DMS 273 treated with DMSO at 0.1 percent for 48 hours (cell line): ENCODE results near the gene PLCB3.

Experiments
- DNase-seq: peaks from one replicate; lab custom pipeline; 2025; lab: John Stamatoyannopoulos, UW

PLCB3 gene

DNA sequence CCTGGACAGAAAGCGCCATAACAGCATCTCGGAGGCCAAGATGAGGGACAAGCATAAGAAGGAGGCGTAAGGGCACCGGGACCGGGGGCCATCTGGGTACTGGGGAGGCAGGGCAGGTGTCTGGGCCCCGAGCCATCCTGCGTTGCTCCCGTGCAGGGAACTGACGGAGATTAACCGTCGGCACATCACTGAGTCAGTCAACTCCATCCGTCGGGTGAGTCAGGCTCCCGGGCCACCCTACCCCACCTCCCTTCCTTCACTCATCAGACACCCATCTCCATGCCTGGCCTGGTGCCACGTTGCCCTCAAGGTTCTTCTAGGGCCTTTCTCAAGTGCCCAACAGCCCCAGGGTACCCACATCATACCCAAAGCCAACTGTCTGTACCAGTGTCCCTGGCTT, 15.0 kb downstream of the PLCB3 start:
- DNase-seq, result no peak

DNA sequence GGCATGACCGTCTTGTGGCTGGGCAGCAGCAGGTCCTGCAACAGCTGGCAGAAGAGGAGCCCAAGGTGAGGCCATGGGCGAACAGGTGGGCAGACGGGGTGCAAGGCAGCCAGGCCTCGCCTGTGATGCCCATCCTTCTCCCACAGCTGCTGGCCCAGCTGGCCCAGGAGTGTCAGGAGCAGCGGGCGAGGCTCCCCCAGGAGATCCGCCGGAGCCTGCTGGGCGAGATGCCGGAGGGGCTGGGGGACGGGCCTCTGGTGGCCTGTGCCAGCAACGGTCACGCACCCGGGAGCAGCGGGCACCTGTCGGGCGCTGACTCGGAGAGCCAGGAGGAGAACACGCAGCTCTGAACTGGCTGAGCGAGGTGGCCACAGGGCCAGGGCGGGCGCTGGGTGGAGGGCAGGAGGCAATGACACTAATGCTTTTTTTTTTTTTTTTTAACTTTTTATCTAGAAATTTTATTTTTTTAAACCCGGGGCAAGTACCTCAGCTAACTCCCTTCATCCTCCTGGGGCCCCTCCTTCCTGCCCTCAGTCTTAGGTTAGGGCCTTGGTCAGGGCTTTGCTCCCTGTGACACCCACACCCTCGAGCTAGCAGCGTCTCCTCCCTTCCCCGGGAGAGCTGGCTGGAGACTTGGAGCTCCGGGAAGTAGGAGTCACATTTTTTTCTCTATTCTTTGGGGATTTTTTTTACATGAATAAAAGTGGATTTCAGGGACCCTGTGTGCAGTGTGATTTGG, 16.0 kb downstream of the PLCB3 start:
- no peak for DNase-seq

GRCh38 chr11:64268025-64268892, 16.9 kb downstream of the PLCB3 start:
- peak; percentile 68 for DNase-seq

DNA sequence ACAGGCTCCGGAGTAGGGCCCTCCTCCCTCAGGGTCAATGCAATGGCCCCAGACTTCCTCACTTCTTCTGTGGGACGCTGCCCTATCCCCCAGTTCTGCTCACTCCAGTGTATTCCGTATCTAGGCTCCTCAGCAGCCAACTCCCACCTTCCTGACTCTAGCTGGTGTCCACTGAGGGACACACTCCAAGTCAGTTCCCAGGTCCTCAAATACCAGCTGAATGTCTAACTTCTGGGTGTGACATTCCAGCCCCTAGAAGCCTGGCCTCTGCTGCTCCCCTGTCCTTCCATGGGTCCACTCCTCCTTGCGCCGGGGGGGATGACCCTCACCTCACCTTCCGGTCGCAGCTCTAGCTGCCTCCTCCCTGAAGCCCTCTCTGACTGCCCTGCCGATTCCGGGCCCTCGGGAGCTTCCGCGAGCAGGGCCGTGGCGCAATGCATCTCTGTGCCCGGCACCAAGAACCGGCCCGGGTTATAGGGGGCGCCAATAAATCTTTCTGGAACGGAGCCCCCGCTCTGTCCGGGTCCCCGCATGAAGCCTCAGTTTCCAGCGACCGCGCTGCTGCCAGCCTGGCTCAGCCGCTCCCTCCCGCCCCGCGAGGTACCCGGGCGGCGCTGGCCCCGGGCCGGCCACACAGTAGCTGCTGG, 17.7 kb downstream of the PLCB3 start:
- no peak for DNase-seq

DNA sequence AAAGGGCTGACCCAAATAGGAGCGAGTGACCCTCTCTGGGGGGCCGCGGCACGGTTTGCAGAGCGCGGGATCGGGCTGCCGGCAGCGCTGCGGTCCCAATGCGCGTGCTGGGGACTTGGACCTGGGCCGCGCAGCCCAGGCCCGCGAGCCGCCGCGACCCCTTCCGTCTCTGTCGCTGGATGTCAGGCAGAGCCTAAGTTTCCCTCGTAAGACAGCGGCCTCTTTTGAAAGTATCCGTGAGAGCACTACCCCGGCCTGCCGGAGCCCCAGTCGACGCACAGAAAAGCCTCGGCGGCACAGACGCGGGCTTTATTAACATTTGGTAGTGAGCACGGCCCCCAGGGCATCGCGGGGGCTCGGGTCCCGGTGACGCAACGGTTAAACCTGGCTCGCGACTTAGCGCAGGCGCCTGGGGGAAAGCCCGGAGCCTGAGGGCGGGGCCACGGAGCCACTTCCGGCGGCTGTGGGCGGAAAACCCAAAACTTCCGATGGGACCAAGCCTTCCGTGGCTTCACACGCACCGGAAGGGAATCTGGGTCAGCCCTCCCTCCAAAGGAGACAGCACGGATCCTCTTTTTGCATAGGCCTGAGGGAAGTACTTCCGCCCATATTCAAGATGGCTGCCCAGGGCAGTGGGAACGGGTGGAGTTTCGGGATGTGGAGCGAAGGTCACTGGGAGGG, 18.4 kb downstream of the PLCB3 start:
- peak; percentile 95 for DNase-seq

DNA sequence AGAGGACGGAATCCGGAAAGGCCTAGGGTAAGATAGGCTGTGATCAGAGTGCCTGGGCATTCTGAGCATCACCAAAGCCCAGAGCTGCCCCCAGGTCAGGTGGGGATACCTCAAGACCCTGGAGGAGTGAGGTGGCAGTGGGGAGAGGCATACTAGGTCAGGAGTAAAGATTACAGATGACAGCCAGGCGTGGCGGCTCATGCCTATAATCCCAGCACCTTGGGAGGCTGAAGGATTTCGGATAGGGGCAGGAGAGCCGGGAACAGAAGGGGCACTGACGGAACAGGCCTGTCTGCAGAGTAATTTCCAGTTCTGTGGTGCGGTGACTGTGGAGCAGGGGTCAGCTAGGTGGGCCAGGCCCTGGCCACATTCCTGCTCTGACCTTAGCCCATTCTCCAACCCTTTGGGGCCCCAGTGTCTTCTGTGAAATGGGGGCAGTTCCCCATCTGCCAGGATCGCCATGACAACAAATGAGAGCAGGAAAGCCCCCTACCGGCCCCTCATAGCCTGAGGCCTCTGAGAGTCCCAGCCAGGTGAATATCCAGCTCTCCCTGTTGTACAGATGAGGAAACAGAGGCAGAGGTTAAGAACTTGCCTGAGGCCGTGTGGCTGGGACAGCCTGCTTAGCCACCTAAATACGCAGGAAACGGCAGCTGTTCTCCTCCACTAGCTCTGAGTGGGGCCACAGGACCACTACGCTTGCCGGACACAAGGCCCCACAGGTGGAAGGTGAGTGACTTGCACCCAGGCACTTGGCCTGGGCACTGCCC, 23.9 kb downstream of the PLCB3 start:
- DNase-seq, result no peak

DNA sequence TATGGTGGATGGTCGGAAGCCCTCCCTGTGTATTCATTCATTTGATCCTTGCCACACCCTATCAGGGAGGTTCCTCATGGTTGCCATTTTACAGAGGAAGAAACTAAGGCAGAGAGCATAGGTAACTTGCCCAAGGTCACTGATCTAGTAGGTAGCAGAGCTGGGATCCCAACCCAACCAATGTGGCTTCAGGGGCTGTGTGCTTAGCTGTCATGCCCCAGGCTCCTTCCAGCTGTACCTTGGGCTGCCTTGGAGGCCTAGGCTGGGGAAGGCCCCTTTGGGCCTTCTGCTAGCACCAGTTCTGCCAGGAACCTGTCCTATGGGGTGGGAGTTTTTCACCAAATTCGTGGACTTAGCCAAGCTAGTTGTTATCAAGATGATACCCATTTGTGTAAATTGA, 24.5 kb downstream of the PLCB3 start:
- no peak for DNase-seq

DNA sequence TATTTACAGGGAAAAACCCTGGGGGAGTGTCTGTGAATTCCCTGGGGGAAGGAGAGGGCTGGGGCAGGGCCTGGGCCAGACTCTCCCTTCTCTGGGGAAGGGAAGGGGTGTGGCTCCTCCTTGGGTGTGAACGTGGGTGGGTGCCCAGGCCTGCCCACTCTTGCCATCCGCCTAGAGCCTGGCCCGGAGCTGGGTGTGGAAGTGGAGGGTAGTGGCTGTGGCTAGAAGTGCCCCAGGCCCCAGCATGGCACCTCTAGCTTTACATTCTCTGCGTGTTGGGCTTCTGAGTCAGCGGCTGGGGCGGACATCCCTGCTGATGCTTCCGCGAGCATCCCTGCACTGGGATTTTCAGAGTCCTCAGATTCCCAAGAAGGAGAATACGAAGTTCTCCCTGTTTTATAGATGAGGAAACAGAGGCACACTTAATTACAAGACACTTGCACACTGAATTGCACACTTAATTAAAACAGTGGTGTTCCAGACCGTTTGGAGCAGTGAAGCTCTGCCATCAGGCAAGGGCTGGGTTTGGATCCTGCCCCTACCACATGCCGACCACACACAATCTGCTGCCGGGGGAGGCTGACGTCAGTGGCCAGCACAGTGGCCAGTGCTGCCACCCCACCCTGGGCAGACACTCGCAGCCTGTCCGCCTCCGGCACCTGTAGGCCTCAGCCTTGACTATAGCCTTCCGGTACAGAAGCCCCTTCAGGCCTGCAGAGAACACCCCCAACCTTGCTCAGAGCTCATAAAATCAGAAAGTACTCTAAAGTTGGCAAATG, 25.5 kb downstream of the PLCB3 start:
- no peak for DNase-seq

DNA sequence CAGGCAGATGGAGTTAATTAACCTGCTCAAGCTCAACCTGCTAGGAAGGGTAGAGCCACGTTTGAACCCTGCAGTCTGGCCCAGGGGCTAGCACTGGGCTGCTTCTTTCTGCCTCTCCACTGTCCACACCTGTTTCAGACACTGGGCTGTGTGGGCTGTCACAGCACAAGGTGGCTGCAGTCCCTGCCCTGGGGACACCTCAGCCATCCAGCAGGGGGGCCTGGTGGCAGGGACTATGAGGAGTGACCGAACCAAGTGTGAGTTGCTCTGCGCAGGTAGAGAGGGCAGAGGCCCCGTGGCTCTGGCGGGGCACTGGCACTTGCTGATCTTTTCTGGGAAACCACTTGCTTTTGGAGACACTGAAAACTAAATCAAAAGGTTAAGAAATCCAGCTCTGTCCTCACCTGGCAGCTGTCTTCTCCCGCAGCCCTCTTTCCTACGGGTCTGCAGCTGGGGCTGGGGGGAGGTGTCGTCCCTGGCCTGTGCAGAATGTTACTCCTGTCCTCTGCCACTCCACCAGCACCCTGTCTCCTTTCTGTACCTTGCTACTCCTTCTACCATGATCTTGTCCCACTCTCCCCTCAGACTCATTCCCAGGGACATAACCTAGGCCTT, 27.4 kb downstream of the PLCB3 start:
- DNase-seq, result no peak

DNA sequence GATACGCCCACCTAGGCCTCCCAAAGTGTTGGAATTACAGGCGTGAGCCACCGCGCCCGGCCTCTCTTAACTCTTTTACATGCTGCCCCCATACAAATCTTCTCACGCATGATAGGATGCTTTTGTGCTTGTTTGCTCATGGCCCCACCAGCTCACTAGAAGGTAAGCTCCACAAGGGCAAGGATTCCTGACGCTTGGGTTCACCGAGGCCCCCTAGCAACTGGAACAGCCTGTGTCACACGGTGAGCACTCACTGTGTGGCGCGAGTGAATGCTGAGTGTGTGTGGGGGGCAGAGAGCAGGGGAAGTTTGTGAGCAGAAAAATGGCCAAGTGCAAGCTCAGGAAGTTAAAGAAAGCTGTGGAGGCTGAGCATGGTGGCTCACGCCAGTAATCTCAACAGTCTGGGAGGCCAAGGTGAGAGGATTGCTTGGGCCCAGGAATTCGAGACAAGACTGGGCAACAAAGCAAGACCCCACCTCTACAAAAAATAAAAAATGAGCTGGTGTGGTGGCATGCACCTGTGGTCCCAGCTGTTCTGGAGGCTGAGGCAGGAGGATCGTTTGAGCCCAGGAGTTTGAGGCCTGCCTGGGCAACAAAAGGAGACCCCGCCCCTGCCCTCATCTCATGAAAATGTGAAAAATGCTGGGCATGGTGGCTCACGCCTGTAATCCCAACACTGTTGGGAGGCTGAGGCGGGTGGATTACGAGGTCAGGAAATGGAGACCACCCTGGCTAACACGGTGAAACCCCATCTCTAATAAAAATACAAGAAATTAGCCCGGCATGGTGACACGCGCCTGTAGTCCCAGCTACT, 30.8 kb downstream of the PLCB3 start:
- no peak for DNase-seq

DNA sequence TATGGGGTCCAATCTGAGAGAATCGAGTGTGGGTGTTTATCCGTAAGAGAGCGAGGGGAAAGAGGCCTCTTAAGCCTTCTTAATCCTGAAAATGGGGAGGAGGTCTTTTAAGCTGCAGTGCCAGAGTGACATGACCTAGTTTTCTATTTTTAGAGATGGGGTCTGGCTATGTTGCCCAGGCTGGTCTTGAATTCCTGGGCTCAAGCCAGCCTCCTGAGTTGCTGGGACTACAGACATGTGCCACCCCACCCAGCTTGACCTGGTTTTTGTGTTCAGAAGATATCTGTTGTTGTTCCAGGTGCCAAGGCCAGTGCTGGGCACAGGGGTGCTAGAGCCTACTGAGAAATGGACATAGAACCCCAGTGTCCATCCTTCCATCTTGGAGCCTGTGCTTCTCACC, 31.8 kb downstream of the PLCB3 start:
- no peak for DNase-seq

GRCh38 chr11:64284048-64284961, 33.0 kb downstream of the PLCB3 start, which contains the start of gene BAD:
BAD (minus strand) TSS chr11:64284665; CDS start chr11:64284368, 297 bp downstream.
- DNase-seq, result peak; percentile 53

GRCh38 chr11:64284962-64285884, 33.9 kb downstream of the PLCB3 start, which contains the start of gene GPR137:
GPR137 (plus strand) TSS chr11:64285848; CDS start chr11:64286525, 677 bp downstream.
- DNase-seq, result no peak

- DNase-seq, result peak; percentile 23
Measured at GRCh38 chr11:64285885-64286800, 34.8 kb downstream of the PLCB3 start.

DNA sequence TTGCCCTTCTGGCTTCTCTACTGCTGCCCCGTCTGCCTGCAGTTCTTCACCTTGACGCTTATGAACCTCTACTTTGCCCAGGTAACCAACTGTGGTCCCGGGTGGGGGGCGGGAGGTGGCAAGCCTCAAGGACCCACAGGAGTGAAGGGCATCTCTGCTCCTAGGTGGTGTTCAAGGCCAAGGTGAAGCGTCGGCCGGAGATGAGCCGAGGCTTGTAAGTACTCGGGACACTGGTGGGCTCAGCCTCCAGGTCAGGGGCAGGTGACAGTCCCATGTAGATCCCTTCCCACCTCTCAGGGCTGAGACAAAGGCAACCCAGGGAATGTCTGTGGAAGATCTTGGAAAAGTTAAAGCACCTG, 35.5 kb downstream of the PLCB3 start:
- no peak for DNase-seq
